Measurements from ENCODE around the gene FBXO40.

DNA sequence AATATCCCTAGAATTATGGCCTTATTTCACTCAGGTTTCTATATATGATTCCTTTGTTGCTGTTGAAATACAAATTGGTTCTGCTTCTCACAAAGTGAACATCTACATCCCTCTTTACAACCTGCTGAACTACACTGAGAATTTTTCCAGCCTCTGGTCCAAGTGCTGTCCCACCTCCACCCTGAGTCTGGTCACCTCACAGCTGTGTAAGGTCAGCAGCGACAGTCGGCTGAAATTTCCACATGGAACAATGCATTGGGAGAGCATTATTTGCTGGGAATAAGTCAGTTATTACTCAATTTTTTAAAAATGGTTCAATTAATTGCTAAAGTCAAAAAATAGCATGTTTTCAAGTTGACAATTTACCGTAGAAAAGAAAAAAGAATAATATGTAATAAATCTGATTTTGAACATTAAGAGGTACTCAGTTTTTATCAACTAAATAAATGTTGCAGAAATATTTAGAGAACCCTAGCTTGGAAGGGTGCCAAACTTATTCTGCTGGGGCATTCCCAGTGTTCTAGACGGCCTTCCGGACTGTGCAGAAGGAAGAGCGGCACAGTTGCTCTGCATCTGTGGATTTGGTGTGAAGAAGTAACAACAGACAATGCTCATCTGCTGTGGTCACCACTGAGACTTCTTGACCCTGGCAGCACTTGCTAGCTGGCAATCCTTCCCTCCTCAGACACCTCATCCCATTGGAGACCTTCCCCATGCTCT is 65.7 kb downstream of the FBXO40 start:
- TF ChIP-seq CTCF (IDR thresholded peaks at IDR 0.05; ENCODE audit: low read depth, low read length, poor library complexity, severe bottlenecking) (no peak), EZH2phosphoT487 (IDR thresholded peaks at IDR 0.05; ENCODE audit: borderline replicate concordance, low read length) (no peak)
